ENCODE measurements around the gene PDCL2.
"Not testable (repeated sequence)": the region's sequence is repeated elsewhere in the genome, so short reads cannot be mapped to it uniquely, and the experiment has no call there.

Gene PDCL2

DNA sequence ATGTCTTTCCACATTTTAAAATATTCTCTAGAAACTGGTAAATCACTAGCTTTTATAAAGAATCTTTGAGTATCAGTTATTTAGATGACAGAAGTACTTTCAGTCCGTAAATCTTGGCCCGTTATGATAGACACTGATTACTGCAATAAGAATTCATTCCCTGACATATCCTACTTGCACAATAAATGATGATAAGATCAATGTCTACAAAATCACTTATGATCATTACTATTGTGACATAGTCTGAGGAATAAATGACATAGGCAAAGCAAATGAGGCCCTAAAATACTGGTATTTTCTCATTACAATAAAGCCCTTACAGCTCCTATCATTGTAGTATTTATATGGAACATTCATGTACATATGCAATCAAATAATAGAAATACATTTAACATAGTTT lies 6.6 kb upstream of the PDCL2 start:
- DNase-seq (ENCODE audit: low read depth in 2 of 3, low spot score in 1 of 3), result no peak

- no peak for DNase-seq (ENCODE audit: low read depth in 2 of 3, low spot score in 1 of 3)
Observed at GRCh38 chr4:55588160-55588559, 3.9 kb downstream of the PDCL2 start.

GRCh38 chr4:55582773-55583172 lies 9.3 kb downstream of the PDCL2 start:
- DNase-seq (ENCODE audit: low read depth in 2 of 3, low spot score in 1 of 3), result not testable (repeated sequence)

- DNase-seq (ENCODE audit: low read depth in 2 of 3, low spot score in 1 of 3), result no peak
Observed at GRCh38 chr4:55578341-55579010, 13.6 kb downstream of the PDCL2 start.

- no peak for DNase-seq (ENCODE audit: low read depth in 2 of 3, low spot score in 1 of 3)
Observed at GRCh38 chr4:55575513-55575912, 16.5 kb downstream of the PDCL2 start.

DNA sequence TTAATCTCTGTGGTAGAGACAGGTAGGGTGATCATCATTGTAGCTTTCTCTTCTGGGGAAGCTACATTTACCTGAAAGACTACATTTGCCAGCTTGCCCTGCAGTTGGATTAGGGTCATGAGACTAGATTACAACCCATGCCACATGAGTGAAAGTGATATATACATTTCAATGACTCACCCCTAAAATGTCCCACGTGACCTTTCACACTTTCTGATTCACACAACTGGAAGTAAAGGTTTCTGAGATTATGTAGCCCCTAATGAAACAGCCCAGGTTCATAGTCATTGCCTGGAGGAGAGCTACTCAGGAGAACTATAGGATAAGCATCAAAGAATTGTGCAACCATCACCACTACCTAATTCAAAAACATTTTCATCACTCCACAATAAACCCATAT lies 17.8 kb downstream of the PDCL2 start:
- DNase-seq (ENCODE audit: low read depth in 2 of 3, low spot score in 1 of 3), result no peak

DNA sequence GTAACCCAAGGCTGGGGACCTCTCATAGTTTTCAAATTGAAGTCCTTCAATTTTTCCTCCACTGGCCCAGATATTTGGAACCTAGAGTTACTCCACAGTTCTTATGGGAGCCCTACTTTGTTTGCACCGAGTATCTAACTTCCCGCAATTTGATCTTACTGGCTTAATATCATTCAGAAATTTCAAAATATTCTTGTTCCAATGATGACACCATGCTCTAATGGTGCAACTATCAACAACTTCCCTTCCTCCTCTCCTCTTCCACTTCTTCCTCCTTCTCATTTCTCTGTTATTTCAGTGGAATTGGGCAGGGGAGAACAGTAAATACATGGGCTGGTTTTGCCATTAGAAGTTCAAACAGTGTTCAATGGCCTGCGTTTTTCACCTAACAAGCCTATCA lies 20.2 kb downstream of the PDCL2 start:
- no peak for DNase-seq (ENCODE audit: low read depth in 2 of 3, low spot score in 1 of 3)

DNA sequence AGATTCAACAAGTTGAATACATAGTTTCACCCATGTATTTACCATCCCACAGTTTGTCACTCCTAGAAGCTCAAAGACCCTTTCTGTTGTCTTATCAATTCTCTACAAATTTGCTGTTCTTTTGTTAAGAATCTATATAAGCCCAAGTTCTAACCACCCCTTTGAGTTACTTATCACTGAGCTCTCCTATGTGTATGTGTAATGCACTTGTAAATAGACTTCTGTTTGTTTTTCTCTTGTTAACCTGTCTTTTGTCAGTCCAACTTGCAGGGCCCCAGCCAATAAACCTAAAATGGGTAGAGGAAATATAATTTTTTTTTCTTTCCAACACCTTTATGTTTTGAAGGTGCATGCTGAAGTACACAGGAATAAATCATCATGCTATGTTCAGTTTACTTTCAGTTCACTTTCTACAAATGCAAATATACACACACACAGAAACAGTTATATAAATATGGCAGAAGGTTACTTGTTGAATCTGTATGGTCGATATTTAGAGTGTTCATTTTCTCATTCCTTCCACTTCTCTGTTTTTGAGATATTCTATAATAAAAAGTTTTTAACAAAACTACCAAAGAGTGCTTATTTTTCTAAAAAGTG lies 23.0 kb downstream of the PDCL2 start:
- no peak for DNase-seq (ENCODE audit: low read depth in 2 of 3, low spot score in 1 of 3)

- no peak for DNase-seq (ENCODE audit: low read depth in 2 of 3, low spot score in 1 of 3)
Observed at GRCh38 chr4:55561889-55562288, 30.2 kb downstream of the PDCL2 start.

- DNase-seq (ENCODE audit: low read depth in 2 of 3, low spot score in 1 of 3), result no peak
Observed at GRCh38 chr4:55560096-55560495, 31.9 kb downstream of the PDCL2 start.

DNA sequence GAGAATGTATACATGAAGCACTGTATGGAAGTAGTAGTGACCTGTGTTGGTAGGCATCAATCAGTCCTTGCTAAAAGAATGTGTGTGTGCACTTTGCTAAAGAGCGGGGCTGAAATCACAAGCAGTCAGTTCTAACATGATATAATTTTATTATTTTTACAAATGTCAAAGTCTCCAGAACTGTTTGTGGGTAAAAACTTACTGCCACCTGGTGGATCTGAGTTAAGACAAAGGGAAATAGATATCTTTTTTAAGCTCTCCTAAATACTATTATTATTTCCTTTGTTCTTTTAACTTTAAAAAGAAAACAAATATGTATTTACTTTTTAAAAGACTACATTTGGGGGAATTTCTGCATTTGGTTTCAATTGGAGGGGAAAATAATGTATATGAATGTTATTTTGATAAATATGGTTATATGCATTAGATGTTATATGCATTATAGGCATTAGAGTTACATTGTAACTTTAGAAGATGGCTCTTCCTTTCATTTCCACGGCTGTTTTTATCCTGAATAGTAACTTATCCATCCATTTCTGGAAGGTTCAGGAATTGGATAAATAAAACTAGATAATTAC lies 37.5 kb downstream of the PDCL2 start:
- DNase-seq (ENCODE audit: low read depth in 2 of 3, low spot score in 1 of 3), result no peak

DNA sequence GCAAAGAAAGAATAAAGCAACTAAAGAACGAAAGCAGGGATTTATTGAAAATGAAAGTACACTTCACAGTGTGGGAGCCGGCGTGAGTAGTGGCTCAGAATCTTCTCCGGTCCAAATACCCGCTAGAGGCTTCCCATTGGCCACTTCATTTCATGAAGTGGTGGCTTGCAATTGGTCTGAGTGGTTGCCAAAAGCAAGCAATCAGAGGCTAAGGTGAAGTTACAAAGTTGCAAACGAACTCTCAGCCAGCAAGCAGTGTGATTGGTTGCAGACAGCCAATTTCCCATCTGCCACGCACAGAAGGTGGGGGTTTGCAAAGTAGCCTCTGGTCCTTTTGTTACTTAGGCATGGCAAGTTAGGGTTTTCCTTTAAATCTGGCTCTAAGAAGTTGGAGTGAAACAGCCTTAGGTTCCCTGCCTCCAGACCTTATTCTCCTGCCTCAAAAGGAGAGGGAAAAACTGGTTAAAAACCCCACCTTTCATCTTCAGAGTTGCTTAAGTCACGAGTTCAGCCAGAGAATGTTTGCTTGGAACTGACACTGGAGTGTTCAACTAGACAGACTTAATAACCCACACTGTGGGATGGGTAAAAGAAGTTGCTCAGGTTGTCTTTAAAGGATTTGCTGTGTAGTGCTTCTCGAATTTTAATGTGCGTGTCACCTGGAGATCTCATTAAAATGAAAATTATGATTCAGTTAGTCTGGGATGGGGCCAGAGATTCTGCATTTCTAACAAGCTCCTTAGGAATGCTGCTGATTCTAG lies 38.4 kb downstream of the PDCL2 start:
- DNase-seq (ENCODE audit: low read depth in 2 of 3, low spot score in 1 of 3), result no peak

DNA sequence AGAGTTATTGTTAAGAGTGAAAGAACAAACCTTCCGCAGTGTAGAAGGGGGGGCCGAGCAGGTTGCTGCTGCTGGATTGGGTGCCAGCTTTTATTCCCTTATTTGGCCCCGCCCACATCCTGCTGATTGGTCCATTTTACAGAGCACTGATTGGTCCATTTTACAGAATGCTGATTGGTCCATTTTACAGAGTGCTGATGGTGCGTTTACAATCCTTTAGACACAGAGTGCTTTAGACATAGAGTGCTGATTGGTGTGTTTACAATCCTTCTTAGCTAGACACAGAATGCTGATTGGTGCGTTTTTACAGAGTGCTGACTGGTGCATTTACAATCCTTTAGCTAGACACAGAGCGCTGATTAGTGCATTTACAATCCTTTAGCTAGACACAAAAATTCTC lies 40.1 kb downstream of the PDCL2 start:
- DNase-seq (ENCODE audit: low read depth in 2 of 3, low spot score in 1 of 3), result not testable (repeated sequence)

DNA sequence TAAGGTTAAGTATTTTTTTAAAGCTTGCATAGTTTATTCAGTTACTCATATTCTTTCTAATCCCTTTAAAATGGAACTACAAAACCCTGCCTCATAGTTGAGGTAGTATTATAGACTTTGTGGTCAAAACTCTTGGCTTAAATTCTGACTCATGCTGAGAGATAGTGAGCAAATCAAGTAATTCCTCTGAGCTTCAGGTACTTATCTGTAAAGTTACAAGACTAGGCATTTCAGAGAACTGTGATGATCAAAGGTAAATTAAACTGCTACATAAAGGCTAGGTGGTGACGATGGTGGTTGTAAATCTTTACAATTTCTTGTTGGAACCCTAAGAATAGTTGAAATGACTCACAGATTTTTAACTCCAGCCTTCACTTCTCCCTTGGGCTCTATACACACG lies 42.2 kb downstream of the PDCL2 start:
- DNase-seq (ENCODE audit: low read depth in 2 of 3, low spot score in 1 of 3), result no peak

DNA sequence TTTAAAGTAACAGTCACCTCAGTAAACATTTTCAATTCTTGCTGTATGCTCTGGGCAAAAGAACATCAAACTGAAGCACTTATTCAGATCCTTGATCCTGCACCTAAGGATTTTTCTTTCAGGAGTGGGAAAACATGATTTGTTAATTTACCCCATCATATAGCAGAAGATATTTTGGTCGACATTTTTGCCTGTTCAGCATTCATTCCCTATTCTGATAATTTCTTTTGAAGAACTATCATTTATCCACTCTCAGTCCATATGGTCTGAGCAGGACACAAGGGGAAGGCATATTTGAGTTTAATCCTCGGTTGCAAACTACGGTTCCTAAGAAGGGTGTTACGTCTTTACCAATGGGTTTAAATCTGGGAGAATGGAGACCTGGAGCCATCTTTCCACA lies 44.1 kb downstream of the PDCL2 start:
- no peak for DNase-seq (ENCODE audit: low read depth in 2 of 3, low spot score in 1 of 3)

- no peak for DNase-seq (ENCODE audit: low read depth in 2 of 3, low spot score in 1 of 3)
Observed at GRCh38 chr4:55547466-55547770, 44.6 kb downstream of the PDCL2 start.

DNA sequence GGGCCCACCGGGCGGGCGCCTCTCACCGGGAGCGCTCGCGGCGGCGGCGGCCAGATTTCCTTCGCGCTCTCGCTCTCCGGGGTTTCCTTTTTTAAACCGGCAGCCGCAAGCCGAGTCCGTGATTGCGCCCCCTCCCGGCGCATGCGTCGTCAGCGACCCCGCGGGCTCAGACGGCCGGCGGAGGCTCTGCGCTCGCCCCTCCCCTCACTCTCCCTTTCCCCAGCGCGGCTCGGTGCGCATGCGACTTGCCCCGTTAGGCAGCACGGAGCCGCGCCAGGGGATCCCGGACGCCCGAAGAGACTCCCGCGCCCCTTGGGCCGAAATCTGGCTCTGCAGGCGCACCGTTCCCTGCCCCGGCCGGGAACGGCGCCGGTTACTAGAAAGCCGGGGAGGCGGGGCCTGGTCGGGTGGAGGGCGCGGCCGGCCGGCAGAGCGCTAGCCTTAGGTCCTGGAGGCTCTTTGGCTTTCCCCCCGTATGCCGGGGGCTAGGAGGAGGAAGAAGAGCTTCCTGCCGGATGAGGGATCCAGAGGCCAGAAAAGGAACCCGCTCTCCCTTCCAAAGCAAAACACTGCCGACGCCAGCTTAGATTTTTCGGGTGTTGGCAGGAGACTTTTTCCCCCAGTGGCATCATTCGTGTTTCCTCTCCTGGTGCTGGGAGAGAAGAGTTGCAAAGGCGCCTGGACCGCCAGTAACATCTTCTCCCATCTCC lies 45.1 kb downstream of the PDCL2 start, which contains the start of gene CLOCK:
Gene CLOCK (minus strand): TSS at position 154 of the 710 bp plus-strand sequence. CDS start 64,124 bp downstream, outside the sequence.
- peak; percentile 65 to 80 (median 68) for DNase-seq (ENCODE audit: low read depth in 2 of 3, low spot score in 1 of 3)

DNA sequence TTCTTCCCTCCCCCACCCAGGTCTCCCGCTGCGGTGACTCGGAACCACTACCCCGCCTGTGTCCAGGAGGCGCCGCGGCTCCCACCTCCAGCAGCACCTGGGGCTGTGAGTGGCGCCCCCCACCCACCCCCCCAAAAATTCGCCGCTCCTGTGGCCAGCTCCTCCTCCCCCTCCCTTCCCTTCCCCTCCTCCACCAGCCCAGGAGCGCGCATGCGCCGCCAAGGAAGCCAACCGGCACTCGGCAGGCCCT lies 45.6 kb downstream of the PDCL2 start:
- DNase-seq (ENCODE audit: low read depth in 2 of 3, low spot score in 1 of 3), result no peak

DNA sequence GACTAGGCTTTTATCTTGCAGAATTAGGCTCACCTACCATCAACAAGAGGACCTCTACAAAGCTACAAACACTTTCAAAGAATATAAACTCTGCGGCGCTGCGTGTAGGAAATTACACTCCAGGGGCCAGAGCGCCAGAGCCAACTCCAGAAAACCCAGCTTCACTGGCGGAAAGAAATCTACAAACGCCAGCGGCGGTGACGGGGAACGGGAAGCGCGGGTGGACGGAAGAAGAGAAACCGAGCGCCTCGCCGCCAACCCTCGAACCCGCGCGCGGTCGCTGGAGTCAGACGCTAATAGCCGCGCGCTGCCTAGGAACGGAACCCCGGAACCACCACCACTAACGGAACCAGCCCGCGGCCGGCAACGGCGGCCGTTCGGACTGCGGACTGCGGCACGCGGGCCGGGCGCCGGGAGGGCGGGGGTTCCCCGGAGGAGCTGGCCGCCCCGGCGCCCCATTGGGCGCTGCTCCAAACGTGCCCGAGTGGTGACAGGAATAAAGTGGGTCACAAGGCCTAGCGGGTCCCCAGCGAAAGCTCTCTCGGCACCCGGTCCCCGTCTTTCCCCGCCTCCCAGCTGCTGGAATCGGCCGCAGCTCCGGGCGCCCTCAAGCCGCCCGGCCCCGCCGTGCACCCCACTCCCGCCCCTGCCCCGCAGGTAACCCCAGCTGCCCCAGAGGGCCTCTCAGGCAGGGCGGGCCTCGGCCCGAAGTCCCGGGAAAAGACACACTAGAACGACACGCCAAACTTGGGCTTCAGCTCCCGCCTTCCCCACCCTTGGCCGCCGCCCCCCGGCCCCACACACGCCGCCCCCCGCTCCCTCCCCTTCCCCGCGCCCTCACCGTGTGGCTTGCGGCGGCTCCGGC lies 46.2 kb downstream of the PDCL2 start:
- DNase-seq (ENCODE audit: low read depth in 2 of 3, low spot score in 1 of 3), result peak; percentile 28 to 43 (median 32)

GRCh38 chr4:55545151-55545550 lies 46.9 kb downstream of the PDCL2 start:
- no peak for DNase-seq (ENCODE audit: low read depth in 2 of 3, low spot score in 1 of 3)

GRCh38 chr4:55543858-55544257 lies 48.2 kb downstream of the PDCL2 start:
- no peak for DNase-seq (ENCODE audit: low read depth in 2 of 3, low spot score in 1 of 3)

All from stimulated activated CD4-positive, alpha-beta T cell treated with anti-CD3 and anti-CD28 coated beads, Interleukin-12 subunit alpha, Interleukin-12 subunit beta, amount 100 ng/mL, for 48 hours (primary cell).